OCI-LY1 (cell line): ENCODE data around the gene SLCO2B1.
"Not testable (repeated sequence)": the region's sequence is repeated elsewhere in the genome, so short reads cannot be mapped to it uniquely, and the experiment has no call there.

Source experiments
- EZH2 ChIP-seq: fragments of 200-600 bp; sonication (generic), shearing (Covaris generic); IDR thresholded peaks from 2 replicates; pipeline ENCODE4 v1.8.0; 2017; ENCODE audit warnings: borderline replicate concordance, mixed run types, mild to moderate bottlenecking, antibody characterized with exemption, low read length, moderate library complexity, mixed read lengths
- TF ChIP-seq, protein P1 (sequence below): fragments of 200-600 bp; sonication (generic), shearing (Covaris generic); IDR thresholded peaks from 2 replicates; pipeline ENCODE4 v1.5.1; 2017; ENCODE audit warnings: mild to moderate bottlenecking, antibody characterized with exemption, low read length, moderate library complexity, mixed read lengths

DNA sequence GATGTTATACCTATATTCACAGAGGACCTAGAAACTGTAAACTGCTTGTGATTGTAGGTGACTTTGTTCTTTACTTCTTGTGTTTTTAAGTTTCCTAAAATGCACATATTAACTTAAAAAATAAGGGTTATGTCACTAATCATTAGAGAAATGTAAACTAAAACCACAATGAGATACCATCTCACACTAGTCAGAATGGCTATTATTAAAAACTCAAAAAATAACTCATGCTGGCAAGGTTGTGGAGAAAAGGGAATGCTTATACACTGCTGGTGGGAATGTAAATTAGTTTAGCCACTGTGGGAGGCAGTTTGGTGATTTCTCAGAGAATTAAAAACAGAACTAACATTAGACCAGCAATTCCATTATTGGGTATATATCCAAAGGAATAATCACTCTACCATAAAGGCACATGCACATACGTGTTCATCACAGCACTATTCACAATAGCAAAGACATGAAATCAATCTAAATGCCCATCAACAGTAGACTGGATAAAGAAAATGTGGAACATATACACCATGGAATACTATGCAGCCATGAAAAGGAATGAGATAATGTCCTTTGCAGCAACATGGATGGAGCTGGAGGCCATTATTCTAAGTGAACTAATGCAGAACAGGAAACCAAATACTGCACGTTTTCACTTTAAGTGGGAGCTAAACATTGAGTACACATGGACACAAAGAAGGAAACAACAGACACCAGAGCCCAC is 44.8 kb upstream of the SLCO2B1 start:
- TF ChIP-seq, protein P1, sequence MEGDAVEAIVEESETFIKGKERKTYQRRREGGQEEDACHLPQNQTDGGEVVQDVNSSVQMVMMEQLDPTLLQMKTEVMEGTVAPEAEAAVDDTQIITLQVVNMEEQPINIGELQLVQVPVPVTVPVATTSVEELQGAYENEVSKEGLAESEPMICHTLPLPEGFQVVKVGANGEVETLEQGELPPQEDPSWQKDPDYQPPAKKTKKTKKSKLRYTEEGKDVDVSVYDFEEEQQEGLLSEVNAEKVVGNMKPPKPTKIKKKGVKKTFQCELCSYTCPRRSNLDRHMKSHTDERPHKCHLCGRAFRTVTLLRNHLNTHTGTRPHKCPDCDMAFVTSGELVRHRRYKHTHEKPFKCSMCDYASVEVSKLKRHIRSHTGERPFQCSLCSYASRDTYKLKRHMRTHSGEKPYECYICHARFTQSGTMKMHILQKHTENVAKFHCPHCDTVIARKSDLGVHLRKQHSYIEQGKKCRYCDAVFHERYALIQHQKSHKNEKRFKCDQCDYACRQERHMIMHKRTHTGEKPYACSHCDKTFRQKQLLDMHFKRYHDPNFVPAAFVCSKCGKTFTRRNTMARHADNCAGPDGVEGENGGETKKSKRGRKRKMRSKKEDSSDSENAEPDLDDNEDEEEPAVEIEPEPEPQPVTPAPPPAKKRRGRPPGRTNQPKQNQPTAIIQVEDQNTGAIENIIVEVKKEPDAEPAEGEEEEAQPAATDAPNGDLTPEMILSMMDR, result not testable (repeated sequence)
- TF ChIP-seq EZH2, result not testable (repeated sequence)
